ENCODE measurements around the gene CLHC1.

Gene CLHC1

GRCh38 chr2:55153584-55154299 is 78.4 kb downstream of the CLHC1 start:
- Mint-ChIP-seq H3K4me3 (no peak overlapping the region), H3K4me1 (peaks cover 65% of the 10 kb centered on the region), H3K27ac (peak overlapping the region in 2 of 3 experiments; percentile 83 to 93), H3K36me3 (ENCODE audit: low read depth) (no peaks in the 10 kb centered on the region), H3K27me3 (ENCODE audit: low read depth) (peaks cover 5% of the 10 kb centered on the region), H3K9me3 (no peaks in the 10 kb centered on the region)
- TF ChIP-seq CTCF (IDR thresholded peaks at IDR 0.05; ENCODE audit: unreplicated experiment in 3 of 3): no peak

- no peaks in the 10 kb centered on the region for H3K9me3 Mint-ChIP-seq
- H3K27me3 Mint-ChIP-seq (ENCODE audit: low read depth): peaks cover 5% of the 10 kb centered on the region
- H3K27ac Mint-ChIP-seq: peak overlapping the region in 1 of 3 experiments; percentile 22
- TF ChIP-seq CTCF (IDR thresholded peaks at IDR 0.05; ENCODE audit: unreplicated experiment in 3 of 3): no peak
- no peak overlapping the region for H3K4me3 Mint-ChIP-seq
- H3K36me3 Mint-ChIP-seq (ENCODE audit: low read depth): no peaks in the 10 kb centered on the region
- peaks cover 70% of the 10 kb centered on the region for H3K4me1 Mint-ChIP-seq
These were observed 79.3 kb downstream of the CLHC1 start for GRCh38 chr2:55152475-55153412.

GRCh38 chr2:55151733-55152433 is 80.2 kb downstream of the CLHC1 start:
- H3K27ac Mint-ChIP-seq: peak overlapping the region in 1 of 3 experiments; percentile 22
- H3K4me1 Mint-ChIP-seq: peaks cover 61% of the 10 kb centered on the region
- TF ChIP-seq CTCF (IDR thresholded peaks at IDR 0.05; ENCODE audit: unreplicated experiment in 3 of 3): no peak
- H3K36me3 Mint-ChIP-seq (ENCODE audit: low read depth): no peaks in the 10 kb centered on the region
- H3K9me3 Mint-ChIP-seq: no peaks in the 10 kb centered on the region
- H3K4me3 Mint-ChIP-seq: no peak overlapping the region
- peaks cover 5% of the 10 kb centered on the region for H3K27me3 Mint-ChIP-seq (ENCODE audit: low read depth)

- no peaks in the 10 kb centered on the region for H3K9me3 Mint-ChIP-seq
- TF ChIP-seq CTCF (IDR thresholded peaks at IDR 0.05; ENCODE audit: unreplicated experiment in 3 of 3): no peak
These were observed 81.3 kb downstream of the CLHC1 start for GRCh38 chr2:55150834-55151233.

GRCh38 chr2:55148269-55148668 is 83.8 kb downstream of the CLHC1 start:
- no peak overlapping the region for H3K4me3 Mint-ChIP-seq
- peaks cover 3% of the 10 kb centered on the region for H3K9me3 Mint-ChIP-seq
- no peaks in the 10 kb centered on the region for H3K27me3 Mint-ChIP-seq (ENCODE audit: low read depth)
- peak overlapping the region in 2 of 3 experiments; percentile 18 to 25 for H3K27ac Mint-ChIP-seq
- H3K36me3 Mint-ChIP-seq (ENCODE audit: low read depth): no peaks in the 10 kb centered on the region
- peaks cover 29% of the 10 kb centered on the region for H3K4me1 Mint-ChIP-seq
- no peak for TF ChIP-seq CTCF (IDR thresholded peaks at IDR 0.05; ENCODE audit: unreplicated experiment in 3 of 3)

More at GRCh38 chr2:55150834-55151233, 81.3 kb downstream of the CLHC1 start:
- peaks cover 51% of the 10 kb centered on the region for H3K4me1 Mint-ChIP-seq
- H3K36me3 Mint-ChIP-seq (ENCODE audit: low read depth): no peaks in the 10 kb centered on the region
- peaks cover 5% of the 10 kb centered on the region for H3K27me3 Mint-ChIP-seq (ENCODE audit: low read depth)
- H3K27ac Mint-ChIP-seq: peak overlapping the region in 1 of 3 experiments; percentile 22
- no peak overlapping the region for H3K4me3 Mint-ChIP-seq
